Activated T-cell treated with anti-CD3 and anti-CD28 coated beads for 24 hours (primary cell): ENCODE measurements around the gene PITPNM2.

Source experiments
- DNase-seq: peaks from one replicate; pipeline ENCODE4 v3.0.0-alpha.2; 2020; ENCODE audit warnings: low read depth

PITPNM2 gene

DNA sequence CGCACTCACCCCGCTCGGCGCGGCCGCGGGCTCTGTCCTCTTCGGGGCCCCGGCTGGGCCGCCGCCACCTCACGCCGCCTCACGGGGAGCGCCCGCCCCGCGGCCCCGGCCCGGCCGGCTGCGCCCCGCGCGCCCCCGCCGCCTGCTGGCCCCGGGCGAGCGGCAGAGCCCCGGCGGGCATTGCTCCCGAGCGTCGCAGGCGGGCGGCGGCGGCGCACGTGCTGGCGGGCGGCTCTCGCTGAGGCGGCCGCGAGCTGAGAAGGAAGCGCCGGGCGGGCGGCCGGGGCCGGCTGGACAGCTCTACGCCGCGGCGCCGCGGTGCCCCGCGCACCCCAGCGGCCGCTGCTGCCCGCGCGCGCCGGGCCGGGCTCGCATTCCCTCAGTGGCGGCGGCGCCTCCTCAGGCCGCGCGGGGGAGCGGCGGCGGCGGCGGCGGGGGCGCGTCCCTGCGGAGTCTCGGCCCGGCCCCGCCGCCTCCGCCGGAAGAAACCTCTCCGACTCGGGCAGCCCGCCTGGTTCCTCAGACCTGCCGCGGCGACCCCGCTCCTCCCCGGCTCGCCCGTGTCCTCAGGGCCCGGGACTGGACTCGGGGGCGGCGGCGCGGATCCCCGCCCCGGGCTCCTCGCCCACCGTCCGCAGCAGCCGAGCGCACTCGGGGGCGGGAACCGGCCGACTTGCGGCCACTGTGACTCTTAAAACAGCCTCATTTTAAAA, at the start of gene PITPNM2:
Gene PITPNM2, minus strand, starts transcription at position 347 of the 713 bp plus-strand sequence. CDS start 116,500 bp downstream, outside the sequence.
- peak; percentile 38 for DNase-seq

DNA sequence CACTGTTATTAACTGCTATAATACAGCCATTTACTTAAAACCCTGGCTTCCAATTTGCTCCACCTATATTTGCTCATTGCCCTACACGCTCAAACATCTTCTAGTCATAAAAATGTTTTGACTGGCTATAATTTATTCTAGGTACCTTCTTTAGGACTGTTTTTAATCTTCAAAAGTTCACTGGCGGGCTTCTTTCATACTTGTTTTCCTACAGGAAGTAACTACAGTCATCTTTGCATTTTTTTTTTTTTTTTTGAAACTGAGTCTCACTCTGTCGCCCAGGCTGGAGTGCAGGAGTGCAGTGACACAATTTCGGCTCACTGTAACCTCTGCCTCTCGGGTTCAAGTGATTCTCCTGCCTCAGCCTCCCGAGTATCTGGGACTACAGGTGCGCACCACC, 49.5 kb upstream of the PITPNM2 start:
- DNase-seq, result no peak

DNA sequence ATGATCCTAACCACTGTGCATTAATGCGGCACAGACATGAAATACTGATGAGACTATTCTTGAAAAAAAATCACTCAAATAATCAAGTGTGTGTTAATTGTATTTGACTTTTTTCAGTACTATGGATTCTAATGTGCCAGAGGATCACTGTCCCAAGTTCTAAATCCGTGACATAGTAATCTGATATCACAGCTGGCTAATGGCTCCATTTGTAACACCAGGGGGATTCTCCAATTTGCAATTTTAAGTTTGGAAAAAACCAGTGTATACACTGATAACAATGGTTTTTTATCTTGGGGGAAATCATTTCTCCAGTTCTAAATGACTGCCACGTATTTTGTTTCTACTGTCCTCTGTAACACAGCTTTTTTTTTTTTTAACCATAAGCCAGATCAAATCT, 49.0 kb upstream of the PITPNM2 start:
- no peak for DNase-seq

DNA sequence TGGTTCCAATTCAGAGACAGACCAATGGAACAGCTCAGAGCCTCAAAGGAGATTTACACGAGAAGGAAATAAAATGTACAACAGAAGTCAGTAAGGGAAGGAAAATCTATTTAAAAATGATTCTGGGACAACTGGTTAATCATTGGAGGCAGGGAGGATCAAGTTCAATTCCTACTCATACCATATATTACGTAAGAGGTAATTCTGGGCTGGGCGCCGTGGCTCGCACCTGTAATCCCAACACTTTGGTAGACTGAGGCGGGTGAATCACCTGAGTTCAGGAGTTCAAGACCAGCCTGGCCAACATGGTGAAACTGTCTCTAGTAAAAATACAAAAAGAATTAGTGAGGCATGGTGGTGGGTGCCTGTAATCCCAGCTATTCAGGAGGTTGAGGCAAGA, 36.7 kb upstream of the PITPNM2 start:
- no peak for DNase-seq

DNA sequence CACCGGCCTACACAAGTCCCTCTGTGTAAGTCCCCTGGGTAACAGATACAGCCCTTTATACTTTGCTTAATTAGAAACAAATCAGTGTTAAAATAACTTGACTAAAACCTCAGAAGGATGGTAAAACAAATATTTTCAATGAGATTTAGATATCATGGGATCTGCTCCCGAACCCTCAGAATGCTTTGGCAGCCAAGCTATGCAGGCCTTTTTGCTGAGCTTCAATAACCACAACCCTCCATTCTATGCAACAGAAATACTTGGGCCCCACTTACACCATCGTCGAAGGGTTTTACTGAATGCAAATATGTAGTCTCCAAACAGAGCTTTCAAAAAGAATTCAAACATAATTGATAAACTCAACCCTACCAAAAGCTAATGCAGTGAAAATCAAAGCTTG, 29.3 kb upstream of the PITPNM2 start:
- no peak for DNase-seq

DNA sequence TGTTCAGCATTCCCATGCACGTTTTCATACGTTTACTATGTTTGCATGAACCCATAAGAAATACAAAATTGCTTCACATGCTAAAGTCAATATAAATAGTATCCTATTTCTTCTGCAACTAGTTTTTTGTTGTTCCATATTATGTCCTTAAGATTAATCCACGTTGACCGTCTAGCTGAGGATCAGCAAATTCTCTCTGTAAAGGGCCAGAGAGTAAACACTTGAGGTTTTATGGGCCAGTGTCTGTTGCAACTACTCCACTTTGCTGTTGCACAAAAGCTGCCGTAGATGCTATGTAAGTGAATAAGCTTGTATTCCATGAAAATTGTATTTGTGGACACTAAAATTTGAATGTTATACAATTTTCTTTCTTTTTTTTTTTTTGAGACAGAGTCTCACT, 21.1 kb upstream of the PITPNM2 start:
- no peak for DNase-seq

DNA sequence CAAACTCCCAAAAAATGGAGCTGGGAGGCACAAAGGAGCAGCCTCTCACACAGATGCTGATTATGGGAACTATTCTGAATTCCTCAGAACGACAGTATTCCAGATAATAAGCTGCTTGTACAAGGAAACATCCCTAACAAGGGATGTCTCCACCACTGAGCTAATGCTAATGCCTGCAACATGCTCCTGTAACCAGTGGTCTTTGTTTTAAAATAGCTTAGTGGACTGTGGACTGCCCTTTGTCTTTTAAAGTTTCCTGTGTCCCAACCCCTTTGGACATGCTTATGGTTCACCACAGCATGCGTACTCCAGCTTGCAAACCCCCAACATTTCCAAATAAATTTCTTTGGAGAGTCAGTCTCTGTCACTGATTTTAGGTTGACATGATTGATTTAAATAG, 16.4 kb upstream of the PITPNM2 start:
- DNase-seq, result no peak

DNA sequence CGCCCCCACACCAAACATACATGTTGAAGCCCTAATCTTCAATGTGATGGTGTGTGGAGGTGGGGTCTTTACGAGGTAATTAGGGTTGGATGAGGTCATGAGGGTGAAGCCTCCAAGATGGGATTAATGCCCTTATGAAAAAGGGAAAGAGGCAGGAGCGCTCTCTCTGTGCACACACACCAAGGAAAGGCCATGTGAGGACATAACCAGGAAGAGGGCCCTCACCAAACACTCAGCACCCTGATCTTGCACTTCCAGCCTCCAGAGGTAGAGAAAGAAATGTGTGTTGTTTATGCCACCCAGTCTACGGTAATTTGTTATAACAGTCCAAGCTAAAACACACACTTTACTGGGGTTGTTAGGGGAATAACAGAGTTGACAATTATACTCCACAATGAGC, 14.6 kb upstream of the PITPNM2 start:
- DNase-seq, result no peak

DNA sequence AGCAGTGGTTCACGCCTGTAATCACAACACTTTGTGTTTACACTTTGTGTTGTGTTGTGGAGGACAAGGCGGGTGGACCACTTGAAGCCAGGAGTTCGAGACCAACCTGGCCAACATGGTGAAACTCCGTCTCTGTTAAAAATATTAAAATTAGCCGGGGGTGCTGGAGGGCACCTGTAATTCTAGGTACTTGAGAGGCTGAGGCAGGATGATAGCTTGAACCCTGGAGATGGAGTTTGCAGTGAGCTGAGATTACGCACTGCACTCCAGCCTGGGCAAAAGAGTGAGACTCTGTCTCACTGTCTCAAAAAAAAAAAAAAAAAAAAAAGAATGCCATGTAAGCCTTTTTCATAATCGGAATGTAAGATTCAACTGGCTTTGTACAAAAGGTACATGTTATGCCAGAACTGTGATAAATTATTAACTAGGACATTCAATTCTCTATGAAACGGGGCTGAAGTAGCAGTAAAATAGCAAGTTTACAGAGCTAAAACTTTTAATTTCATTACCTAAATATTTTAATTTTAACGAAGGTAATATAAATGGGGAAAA, 13.9 kb upstream of the PITPNM2 start:
- DNase-seq, result no peak

DNA sequence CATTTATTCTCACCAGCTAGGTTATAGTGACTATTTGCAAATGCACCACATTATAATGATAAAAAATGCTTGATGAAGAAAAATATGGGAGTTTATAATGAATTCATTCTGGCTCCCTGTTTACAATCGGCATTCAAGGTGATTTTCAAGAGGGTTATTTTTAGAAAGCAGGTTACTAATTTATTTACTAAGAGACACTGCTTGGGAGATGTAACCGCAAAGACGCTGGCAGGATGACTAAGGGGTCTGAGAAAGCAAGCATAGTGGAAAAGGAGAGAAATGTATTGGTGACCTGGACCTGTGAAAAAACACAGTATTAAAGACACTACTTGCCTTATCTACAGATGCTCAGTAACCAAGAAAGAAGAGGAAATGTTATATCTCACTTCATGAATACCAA, 13.3 kb upstream of the PITPNM2 start:
- no peak for DNase-seq

DNA sequence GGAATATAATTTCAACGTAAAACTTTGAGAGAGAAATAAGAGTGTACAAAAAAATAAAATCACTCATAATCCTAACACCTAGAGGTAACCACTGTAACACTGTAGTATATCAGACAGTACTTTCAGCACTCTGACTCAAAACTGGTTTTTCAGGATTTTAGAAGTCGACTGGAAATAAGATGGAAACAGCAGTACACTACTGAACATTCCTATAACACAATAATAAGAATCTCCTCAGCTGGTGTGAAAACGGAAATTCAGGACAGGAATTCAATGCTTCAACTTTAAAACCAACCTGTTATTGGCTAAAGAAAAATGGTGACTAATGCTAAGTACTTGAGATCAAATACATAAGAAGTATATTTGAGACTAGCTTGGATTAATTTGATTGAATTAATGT, 12.3 kb upstream of the PITPNM2 start:
- no peak for DNase-seq

DNA sequence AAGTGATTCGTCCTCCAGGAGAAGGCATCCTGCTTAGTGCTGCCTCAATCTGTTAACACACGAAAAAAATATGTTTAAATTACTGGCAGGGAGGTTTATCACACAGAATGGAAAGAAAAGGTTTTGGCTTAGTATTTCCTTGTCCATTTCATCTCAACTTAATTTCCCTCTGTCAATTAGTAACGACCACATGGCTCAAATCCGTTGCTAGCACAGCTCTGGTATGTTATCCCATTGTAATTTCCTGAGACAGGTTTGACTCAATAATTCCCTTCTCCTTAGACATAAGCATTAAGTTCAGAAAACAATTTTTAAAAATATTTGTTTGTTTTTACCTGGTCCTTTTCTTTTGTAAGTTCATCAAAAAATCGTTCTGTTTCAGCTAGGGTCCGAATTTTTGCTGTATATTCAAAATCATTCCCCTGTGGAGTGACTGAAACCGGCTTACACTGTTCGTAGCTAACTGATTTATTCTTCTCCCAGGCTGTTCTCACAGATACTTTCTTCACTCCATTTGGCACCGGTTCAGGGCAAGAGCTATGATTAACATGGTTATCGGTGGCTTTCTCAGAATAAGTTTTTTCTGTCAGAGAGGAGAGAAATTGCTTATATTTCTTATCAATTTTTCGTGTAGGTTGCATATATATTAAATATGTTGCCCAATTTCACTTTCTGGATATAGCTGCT, 10.1 kb upstream of the PITPNM2 start:
- DNase-seq, result no peak

DNA sequence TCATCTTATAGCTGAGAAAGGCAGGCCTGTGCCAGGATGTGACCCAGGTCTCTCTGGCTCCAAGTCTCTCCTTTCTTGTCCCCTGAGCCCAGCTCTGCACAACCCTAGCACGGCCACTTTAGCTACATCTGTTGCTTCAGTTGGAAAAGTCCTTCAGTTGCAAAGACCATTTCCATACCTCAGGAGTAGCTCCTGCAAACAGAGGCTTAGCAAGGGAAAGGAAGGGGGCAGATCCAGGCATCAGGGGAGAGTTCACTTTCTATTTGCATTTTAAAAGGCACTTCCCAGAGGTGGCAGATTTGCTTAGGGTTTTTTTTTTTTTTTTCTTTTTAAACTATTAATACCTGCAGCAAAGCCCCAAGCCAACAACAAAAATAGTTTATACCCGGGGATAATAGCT, 3.0 kb upstream of the PITPNM2 start:
- no peak for DNase-seq

DNA sequence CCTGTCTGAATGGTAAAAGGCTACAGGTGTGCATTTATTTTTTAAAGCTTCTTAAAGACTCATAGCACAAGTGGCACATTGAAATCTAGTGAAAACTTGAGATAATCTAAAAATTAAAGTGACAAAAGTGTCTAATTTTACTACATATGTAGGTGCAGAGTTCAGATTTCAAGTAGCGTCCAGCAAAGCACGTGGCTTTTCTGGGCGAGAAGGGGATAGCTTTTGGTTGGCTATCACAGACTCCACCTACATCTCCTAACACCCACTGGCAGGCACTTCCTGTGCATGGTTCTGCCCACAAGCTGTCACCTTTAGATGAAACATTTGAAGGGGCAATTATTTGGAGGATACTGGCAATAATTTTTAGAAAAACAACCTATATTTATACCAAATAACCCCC, 1.9 kb upstream of the PITPNM2 start:
- DNase-seq, result no peak

DNA sequence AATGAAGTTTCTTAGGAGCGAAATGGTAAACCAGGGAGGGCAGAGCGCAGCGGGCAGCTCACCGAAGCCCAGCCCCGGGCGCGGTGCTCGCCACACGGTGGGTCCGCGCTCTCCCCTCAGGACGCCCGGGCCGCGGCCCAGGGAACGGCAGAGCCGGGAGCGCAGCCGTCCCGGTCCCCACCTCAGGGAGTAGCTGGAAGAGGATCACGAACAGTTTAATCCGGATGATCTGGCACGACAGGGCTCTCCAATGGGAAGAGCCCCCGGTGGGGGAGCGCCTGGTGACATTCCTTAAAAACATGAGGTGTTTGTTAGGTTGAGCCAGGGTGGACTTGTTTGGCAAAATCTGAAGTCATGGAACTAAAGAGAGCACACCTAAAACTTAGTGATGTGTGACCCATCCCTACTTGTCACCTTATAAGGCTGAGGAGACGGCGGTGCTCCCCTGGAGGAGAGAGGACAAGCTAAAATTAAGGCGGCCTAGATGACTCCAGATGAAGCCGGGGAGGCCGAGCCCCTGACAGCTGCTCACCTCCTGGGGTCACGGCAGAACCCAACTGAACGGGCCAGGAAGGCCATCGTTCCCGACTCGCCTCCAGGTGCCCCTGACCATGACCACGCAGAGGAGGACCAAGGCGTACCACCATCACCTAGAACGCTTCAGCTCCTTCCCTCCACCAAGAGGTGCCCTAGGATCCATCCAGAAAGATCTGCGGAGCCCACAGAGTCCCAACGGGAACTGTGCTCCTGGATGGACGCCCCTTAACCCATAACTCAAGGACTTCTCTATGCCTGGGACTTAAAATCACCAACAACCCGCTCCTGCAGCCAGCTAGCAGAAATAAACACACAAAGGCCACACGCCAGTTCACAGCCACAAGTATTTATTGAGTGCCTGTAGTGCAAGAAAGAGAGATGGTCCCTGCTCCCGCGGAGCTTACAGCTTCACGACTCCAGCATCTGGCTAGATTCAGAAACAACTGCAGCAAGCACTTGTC, 866 bp upstream of the PITPNM2 start:
- no peak for DNase-seq

DNA sequence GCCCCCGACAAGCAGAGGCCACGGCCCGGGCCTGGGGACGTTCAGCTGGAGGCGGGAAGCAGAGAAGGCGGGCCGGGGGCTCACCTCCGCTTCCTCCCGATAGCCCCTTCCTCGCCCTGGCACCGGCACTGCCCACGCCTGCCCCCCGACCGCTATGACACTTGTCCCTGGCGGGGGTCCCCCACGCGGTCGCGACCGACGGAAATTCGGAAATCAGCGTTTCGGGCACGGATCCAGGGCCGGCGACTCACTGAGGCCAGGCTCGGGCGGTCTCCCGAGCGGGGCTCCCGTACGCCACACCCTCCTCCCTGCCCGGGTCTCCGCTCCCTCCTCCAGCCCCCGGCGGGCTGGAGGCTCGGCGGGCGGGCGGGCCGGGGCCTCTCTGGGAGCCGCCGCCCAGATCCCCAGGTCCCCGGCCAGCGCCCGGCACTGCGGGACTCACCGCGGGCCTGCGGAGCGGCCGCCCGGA, 581 bp downstream of the PITPNM2 start:
- DNase-seq, result no peak

DNA sequence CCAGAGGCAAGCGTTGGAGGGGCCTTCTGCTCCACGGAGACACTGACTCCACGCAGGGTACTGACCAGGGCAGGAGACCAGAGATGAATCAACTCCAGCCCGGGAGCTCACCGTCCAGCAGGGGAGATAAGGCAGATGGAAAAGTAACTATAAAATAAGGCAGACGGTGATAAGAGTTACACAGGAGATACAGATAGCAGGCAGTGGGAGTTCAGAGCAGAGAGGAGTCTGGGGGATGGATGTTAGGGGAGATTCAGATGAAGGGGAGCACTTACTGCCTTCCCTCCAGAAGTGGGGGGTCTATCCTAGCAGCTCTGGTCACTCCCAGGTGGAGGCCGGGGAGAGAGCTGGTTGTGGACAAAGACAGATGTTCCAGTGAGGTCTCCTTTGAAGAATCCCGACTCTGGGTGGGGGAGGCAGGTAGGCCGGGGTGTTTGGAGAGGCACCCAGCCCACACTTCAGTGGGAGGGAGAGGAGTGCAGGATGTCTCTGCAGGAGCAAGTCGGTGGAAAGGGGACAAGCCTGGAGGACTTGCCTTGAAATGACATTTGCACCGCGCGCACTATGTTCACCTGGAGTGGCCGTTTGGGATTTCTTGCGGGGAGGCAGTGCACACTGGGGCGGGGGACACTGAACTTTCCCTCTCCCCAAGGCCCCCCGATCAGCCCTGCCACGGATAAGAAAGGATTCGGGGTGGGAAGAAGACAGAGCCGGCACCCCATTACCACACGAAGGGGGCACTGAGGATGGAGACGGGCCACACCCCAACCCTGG, 1.2 kb downstream of the PITPNM2 start:
- no peak for DNase-seq

DNA sequence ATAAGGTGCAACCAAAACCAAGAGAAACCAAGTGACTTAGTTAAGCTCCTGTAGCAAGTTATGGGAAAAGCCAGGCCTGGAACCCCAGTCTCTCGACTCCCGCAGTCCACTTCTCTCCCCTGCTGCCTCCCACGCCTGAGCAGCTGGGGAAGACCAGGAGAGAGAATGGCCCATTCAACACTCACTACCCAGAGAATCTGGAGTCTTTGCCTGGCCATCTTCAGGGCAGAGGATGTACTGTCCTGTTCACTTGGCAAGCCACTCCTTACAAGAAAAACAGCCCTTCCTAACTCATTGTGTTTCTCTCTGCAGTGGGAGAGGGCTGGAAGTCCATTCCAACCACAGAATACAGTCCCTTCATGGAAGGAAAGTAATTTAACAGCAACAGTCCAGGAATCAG, 1.8 kb downstream of the PITPNM2 start:
- no peak for DNase-seq

DNA sequence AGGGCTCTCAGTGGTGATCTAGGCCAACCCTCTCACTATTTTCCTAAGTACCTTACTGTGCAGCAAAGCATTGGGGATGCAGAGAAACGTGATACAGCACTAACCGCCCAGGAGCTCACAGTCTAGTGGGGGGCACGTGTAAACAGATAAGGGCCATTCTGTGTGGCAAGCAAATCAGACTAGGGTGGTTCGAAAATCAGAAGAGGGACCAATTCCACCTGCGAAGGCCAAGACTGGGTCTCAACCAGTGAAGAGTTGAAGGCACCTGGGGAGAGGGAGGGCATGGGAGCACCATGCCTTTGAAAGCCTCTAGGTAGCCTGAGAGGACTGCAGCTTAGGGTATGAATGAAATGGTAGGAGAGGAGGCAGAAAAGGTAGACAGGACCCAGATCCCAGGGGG, 2.2 kb downstream of the PITPNM2 start:
- no peak for DNase-seq

DNA sequence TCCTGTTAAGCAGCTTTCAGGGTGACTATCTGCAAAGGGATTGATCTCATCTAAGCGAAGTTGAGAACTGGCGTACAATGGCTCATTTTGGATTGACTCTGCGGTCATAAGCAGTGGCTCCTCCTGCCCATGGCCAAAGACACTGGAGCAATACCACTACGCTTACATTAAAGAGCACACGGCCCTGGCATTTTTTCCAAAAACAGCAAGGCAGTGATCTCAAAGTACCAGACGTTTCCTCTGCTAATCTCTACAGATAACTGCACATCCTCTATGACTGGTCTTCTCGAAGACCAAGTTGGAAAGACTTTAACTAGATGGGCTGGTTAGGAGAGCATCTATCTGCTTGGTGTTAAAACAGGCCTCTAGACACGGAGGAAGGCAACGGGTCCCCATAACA, 2.7 kb downstream of the PITPNM2 start:
- no peak for DNase-seq

DNA sequence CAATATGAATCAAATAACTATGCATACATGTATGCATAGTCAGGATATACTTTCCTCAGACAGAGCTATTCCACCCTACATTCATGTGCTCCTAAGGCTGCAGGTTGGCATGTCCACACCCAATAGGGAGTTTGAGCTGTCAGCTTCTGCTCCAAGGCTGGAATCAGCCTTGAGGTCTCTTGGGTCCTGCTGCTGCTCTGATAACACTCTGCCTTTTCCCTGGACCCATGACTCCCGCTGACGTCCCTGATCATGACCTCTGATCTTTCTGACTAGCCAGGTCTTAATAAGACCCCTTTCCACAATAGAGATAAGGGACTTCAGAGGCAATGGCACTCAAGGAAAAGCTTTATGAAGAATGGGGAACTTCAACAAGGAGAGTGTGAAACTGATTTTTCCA, 5.7 kb downstream of the PITPNM2 start:
- no peak for DNase-seq
